HepG2 (cell line): ENCODE data around the gene MAB21L4. TPM values are rescaled to one million over a fixed set of nuclear protein-coding genes. Genes with fewer than 3 reads are reported as not detected.

Source experiments
- ATAC-seq: fragments of 200-7000 bp; cut with Tn5 transposase; 3 replicates; pipeline ENCODE4 v1.9.1; 2020; ENCODE audit warnings: mild to moderate bottlenecking, moderate library complexity
- BruUV-seq: library from RNA; stranded (reverse); fragments of 400-500 nt; replicated peaks from 2 replicates; lab custom pipeline; 2021; lab: Mats Ljungman, UMichigan
- CTCF ChIA-PET: fragments of 300-600 bp; formaldehyde crosslinking; extraction: SDS; loops from one replicate; lab custom pipeline; 2021; ENCODE audit warnings: low total read pairs, inconsistent platforms, low intra/inter-chr PET ratio; lab: Yijun Ruan, JAX
- POLR2A ChIA-PET: fragments of 350-600 bp; sonication (Branson Sonifier 250); formaldehyde crosslinking; loops from one replicate; lab custom pipeline; 2020; ENCODE audit warnings: antibody characterized with exemption, inconsistent platforms; lab: Yijun Ruan, JAX
- DNase-seq: peaks from one replicate; pipeline ENCODE4 v3.0.0-alpha.2; 2015; ENCODE audit warnings: low spot score
- FAIRE-seq: peaks from 3 replicates; lab custom pipeline; 2011; peaks lifted over from hg19 to GRCh38; lab: Jason Lieb, UNC
- H2AFZ ChIP-seq: one replicate; pipeline ENCODE4 v1.6.1; 2011; ENCODE audit warnings: low read length, inconsistent platforms
- H3K27ac ChIP-seq: fragments of 300-600 bp; 3 replicates; pipeline ENCODE4 v1.8.0; 2011; ENCODE audit warnings: mixed run types, mild to moderate bottlenecking, mixed read lengths, low read length, inconsistent platforms; ENCODE audit not compliant: insufficient read depth; ENCODE audit errors: extremely low read length
- H3K27me3 ChIP-seq, 2 experiments: fragments of 200-600 bp in 1 of 2; 2 replicates in 1 of 2; 3 replicates in 1 of 2; pipeline versions ENCODE4 v1.6.0 to v1.8.0; 2011; ENCODE audit warnings: low read length in 2 of 2, mild to moderate bottlenecking in 2 of 2, moderate library complexity in 2 of 2, inconsistent platforms in 1 of 2; ENCODE audit not compliant: insufficient read depth in 2 of 2, control insufficient read depth in 1 of 2
- H3K36me3 ChIP-seq, 2 experiments: fragments of 200-600 bp in 1 of 2; replicated peaks in 1 of 2; 2 replicates in 1 of 2; 3 replicates in 1 of 2; pipeline versions ENCODE4 v1.5.1 to v1.8.0; 2011; ENCODE audit warnings: low read length in 2 of 2, inconsistent platforms in 1 of 2; ENCODE audit not compliant: insufficient read depth in 2 of 2, control insufficient read depth in 1 of 2
- H3K4me1 ChIP-seq: 2 replicates; pipeline ENCODE4 v1.5.1; 2012; ENCODE audit warnings: low read length, inconsistent platforms; ENCODE audit not compliant: insufficient read depth
- H3K4me2 ChIP-seq: 2 replicates; pipeline ENCODE4 v1.6.0; 2011; ENCODE audit warnings: low read depth, low read length, inconsistent platforms
- H3K4me3 ChIP-seq, 3 experiments: fragments of 200-600 bp in 1 of 3; sonication (generic), shearing (Covaris generic) in 1 of 3; replicated peaks in 1 of 3; 2 replicates each; pipeline ENCODE4 v1.5.1; 2011 to 2016; ENCODE audit warnings: low read length in 3 of 3, inconsistent platforms in 2 of 3, low read depth in 2 of 3, mild to moderate bottlenecking in 2 of 3, control low read depth in 1 of 3, mixed read lengths in 1 of 3; ENCODE audit not compliant: insufficient read depth in 1 of 3
- H3K79me2 ChIP-seq: one replicate; pipeline ENCODE4 v1.6.1; 2011; ENCODE audit warnings: low read length, inconsistent platforms; ENCODE audit not compliant: insufficient read depth
- H3K9ac ChIP-seq: 2 replicates; pipeline ENCODE4 v1.6.0; 2011; ENCODE audit warnings: mild to moderate bottlenecking, low read depth, low read length, inconsistent platforms; ENCODE audit not compliant: insufficient read depth
- H3K9me3 ChIP-seq: 2 replicates; pipeline ENCODE4 v1.5.1; 2012; ENCODE audit warnings: mild to moderate bottlenecking, low read length
- H4K20me1 ChIP-seq: 2 replicates; pipeline ENCODE4 v1.6.0; 2011; ENCODE audit warnings: inconsistent platforms, mild to moderate bottlenecking, low read length, moderate library complexity; ENCODE audit not compliant: insufficient read depth
- ATF7 ChIP-seq, 2 experiments: fragments of 450-650 bp in 1 of 2; sonication (generic) in 1 of 2; formaldehyde crosslinking in 1 of 2; IDR thresholded peaks; 2 replicates each; pipeline versions ENCODE4 v1.4.0 to v1.6.1; 2016 to 2020; ENCODE audit warnings: antibody characterized with exemption in 1 of 2, mild to moderate bottlenecking in 1 of 2, missing genetic modification reagents in 1 of 2
- JUNB ChIP-seq: sonication (generic); formaldehyde crosslinking; IDR thresholded peaks from 2 replicates; pipeline ENCODE4 v1.8.0; 2022; ENCODE audit warnings: missing genetic modification reagents, mild to moderate bottlenecking, borderline replicate concordance
- KDM5B ChIP-seq: sonication (generic); formaldehyde crosslinking; IDR thresholded peaks from 2 replicates; pipeline ENCODE4 v1.4.0; 2020; ENCODE audit warnings: missing genetic modification reagents, mild to moderate bottlenecking, borderline replicate concordance
- MTA3 ChIP-seq: sonication (generic); formaldehyde crosslinking; IDR thresholded peaks from 2 replicates; pipeline ENCODE4 v1.4.0; 2020; ENCODE audit warnings: missing genetic modification reagents
- MTF1 ChIP-seq: sonication (generic); formaldehyde crosslinking; IDR thresholded peaks from 2 replicates; pipeline ENCODE4 v1.5.0; 2020; ENCODE audit warnings: missing genetic modification reagents
- NFYC ChIP-seq: IDR thresholded peaks from 2 replicates; pipeline ENCODE4 v1.6.1; 2016; ENCODE audit warnings: missing genetic modification reagents, missing compliant biosample characterization
- NR2F6 ChIP-seq, 2 experiments: IDR thresholded peaks; 2 replicates each; pipeline ENCODE4 v1.6.1; 2016; ENCODE audit warnings: antibody characterized with exemption in 1 of 2, mild to moderate bottlenecking in 1 of 2
- PBX3 ChIP-seq: sonication (generic); formaldehyde crosslinking; IDR thresholded peaks from 2 replicates; pipeline ENCODE4 v1.8.1; 2023; ENCODE audit warnings: missing genetic modification reagents, inconsistent platforms, borderline replicate concordance
- RXRA ChIP-seq: sonication (generic); formaldehyde crosslinking; IDR thresholded peaks from 2 replicates; pipeline ENCODE4 v1.5.1; 2020; ENCODE audit warnings: missing genetic modification reagents
- RXRB ChIP-seq: IDR thresholded peaks from 2 replicates; pipeline ENCODE4 v1.6.1; 2016; ENCODE audit warnings: borderline replicate concordance, missing genetic modification reagents, missing compliant biosample characterization
- YY1 ChIP-seq: IDR thresholded peaks from 2 replicates; pipeline ENCODE4 v1.6.1; 2011; ENCODE audit warnings: low read length, low read depth, moderate library complexity, mild to moderate bottlenecking; ENCODE audit not compliant: insufficient read depth, insufficient replicate concordance
- ZBTB49 ChIP-seq: sonication (generic); formaldehyde crosslinking; IDR thresholded peaks from 2 replicates; pipeline ENCODE4 v1.4.0; 2020; ENCODE audit warnings: missing genetic modification reagents, borderline replicate concordance
- ZKSCAN8 ChIP-seq: IDR thresholded peaks from 2 replicates; pipeline ENCODE4 v1.6.1; 2016; ENCODE audit warnings: borderline replicate concordance, missing genetic modification reagents, missing compliant biosample characterization
- ZNF33A ChIP-seq: sonication (generic); formaldehyde crosslinking; IDR thresholded peaks from 2 replicates; pipeline ENCODE4 v1.5.1; 2020; ENCODE audit warnings: missing genetic modification reagents, mild to moderate bottlenecking, moderate library complexity, borderline replicate concordance
- ZNF564 ChIP-seq: sonication (generic); formaldehyde crosslinking; IDR thresholded peaks from 2 replicates; pipeline ENCODE4 v1.8.1; 2023; ENCODE audit warnings: mild to moderate bottlenecking, missing genetic modification reagents
- ZNF703 ChIP-seq: sonication (generic); formaldehyde crosslinking; IDR thresholded peaks from 2 replicates; pipeline ENCODE4 v1.5.1; 2020; ENCODE audit warnings: missing genetic modification reagents, mild to moderate bottlenecking, moderate library complexity, borderline replicate concordance
- ZNF737 ChIP-seq: sonication (generic); formaldehyde crosslinking; IDR thresholded peaks from 2 replicates; pipeline ENCODE4 v1.5.0; 2020; ENCODE audit warnings: missing genetic modification reagents, mild to moderate bottlenecking, borderline replicate concordance
- ZSCAN29 ChIP-seq: sonication (generic); formaldehyde crosslinking; conservative IDR thresholded peaks from 2 replicates; pipeline ENCODE4 v1.4.0; 2020; ENCODE audit warnings: mild to moderate bottlenecking, missing genetic modification reagents
- WGBS: methylation state at CpG from one replicate; pipeline ENCODE4 v1.1.6; 2017; ENCODE audit warnings: low lambda C conversion rate; 5-methylcytosine and 5-hydroxymethylcytosine counted together
- in situ Hi-C: cut with HindIII; loops from 2 replicates; pipeline ENCODE4 v1.10.0; 2017; ENCODE audit warnings: low pct_unique_long_range_greater_than_20kb; ENCODE audit not compliant: extremely low pct_ligation_motif_present
- intact Hi-C: fragments of 100-400 bp; cut with micrococcal nuclease; formaldehyde crosslinking; loops from one replicate; pipeline ENCODE4 v1.10.0; 2022; ENCODE audit not compliant: unreplicated experiment
- polyA plus RNA-seq, 8 experiments: library from polyadenylated mRNA; depleted of rRNA in 3 of 8; stranded (reverse) in 7 of 8; unstranded in 1 of 8; fragments of >200 nt; fragmentation: Illumina TruSeq in 4 of 8; extraction: Trizol in 4 of 8; gene quantifications; 2 replicates each; pipeline versions ENCODE4 v1.2.1 to v1.2.3, GENCODE V29; 2011 to 2016; ENCODE audit warnings: low read depth in 4 of 8, missing spikeins in 1 of 8, mixed read lengths in 1 of 8; ENCODE audit not compliant: insufficient read depth in 1 of 8
- total RNA-seq, 5 experiments: library from RNA; depleted of rRNA; stranded (reverse); fragments of >200 nt; fragmentation: Illumina TruSeq; extraction: Trizol; gene quantifications; 2 replicates each; pipeline ENCODE4 v1.2.3, GENCODE V29; 2016; ENCODE audit warnings: low read depth in 1 of 5
- TF ChIP-seq, protein P1 (sequence below): IDR thresholded peaks from 2 replicates; pipeline ENCODE4 v1.6.1; 2016; ENCODE audit warnings: missing genetic modification reagents, missing compliant biosample characterization

MAB21L4 gene
- total and polyA plus RNA-seq, 2 of the 13 experiments (the other 11 are each of a cell fraction or from before 2014, with no cell fraction given), result 3.0 to 14.0 TPM

DNA sequence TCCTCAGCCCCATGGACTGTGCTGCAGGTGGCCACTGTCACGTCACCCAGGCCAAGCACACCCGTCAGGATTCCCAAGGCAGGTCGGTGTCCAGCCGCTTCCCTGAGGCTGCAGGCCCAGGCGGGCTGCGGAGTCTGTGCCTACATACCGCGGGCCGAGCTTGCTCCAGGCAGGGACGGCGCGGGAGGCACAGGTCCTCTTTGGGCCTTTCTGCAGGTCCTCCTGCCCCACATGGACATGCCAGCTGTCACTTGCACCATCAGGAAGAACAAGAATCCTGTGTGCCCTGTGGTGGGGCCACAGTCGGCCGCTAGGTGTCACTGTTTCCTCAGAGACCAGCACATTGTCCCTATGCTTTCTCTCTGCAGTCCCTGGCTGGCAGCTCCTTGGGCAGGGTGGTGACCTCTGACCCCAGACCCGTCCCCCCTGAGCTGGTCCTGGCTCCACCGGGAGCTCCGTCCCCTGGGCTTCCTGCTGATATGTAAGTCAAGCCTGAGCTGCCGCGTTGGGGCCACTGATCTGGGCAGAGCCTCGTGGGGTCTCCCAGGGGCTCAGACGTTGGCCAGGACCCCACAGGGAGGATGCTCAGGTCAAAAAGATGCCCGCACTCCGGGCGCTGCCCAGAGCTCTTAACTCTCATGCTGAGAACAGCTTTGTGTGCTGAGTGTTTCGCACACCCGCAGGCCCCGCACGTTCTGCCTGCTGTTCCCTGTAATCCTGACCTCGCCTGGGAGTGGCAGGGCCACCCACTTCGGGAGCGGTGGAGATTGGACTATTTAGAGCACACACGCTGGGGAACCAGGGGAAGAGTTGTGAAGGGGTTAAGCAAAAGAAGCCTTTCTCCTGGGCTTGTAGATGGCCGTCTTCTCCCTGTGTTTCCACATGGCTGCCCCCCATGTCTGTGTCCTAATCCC lies 44.6 kb downstream of the MAB21L4 start:
- WGBS, result 21% methylated on average over 25 of the region's 33 CpGs
- Histone ChIP-seq H3K27ac (no peak overlapping the region), H3K27me3 (peaks cover 3 to 39% of the 10 kb centered on the region in 2 experiments; a peak in 4 of 5 replicates), H3K4me1 (peaks cover 14% of the 10 kb centered on the region), H2AFZ (no peak overlapping the region), H3K79me2 (no peaks in the 10 kb centered on the region), H3K36me3 (no peaks in the 10 kb centered on the region), H4K20me1 (no peaks in the 10 kb centered on the region), H3K9me3 (no peaks in the 10 kb centered on the region), H3K4me3 (no peak overlapping the region; a peak in 1 of 6 replicates), H3K9ac (no peak overlapping the region), H3K4me2 (no peak overlapping the region; the same call in 1 of the 2 replicates)
- intact Hi-C loops (loop anchor here (1.0 to 10.0 kb wide), 3 partner anchors 47 to 373 kb away; no protein-coding TSS in a partner anchor), in situ Hi-C loops (loop anchor here (25.0 kb wide), 1 partner anchor 786 kb away; the partner anchor contains the start of genes ATG4B and THAP4)
- CTCF ChIA-PET, result interaction anchor here (0.7 to 1.9 kb wide), 7 partner anchors 12 to 808 kb away, joined by 3 to 19 read pairs (median 4); no protein-coding TSS in a partner anchor
- BruUV-seq, result no TSS peak
- DNase-seq (peak; percentile 75), FAIRE-seq (peak; percentile 98), ATAC-seq (peak; percentile 93)
- POLR2A ChIA-PET, result interaction anchor here (1.9 kb wide), 1 partner anchor 23 kb away, joined by 4 read pairs; no protein-coding TSS in a partner anchor
- TF ChIP-seq MTF1 (CRISPR knock-in tag), result no peak
- TF ChIP-seq KDM5B (CRISPR knock-in tag), result 0 out of 2 replicates have a peak, but pooled peaks have one; percentile 25
- no peak for TF ChIP-seq ZNF564
- peak; percentile 51 for TF ChIP-seq YY1
- no peak for TF ChIP-seq NFYC (CRISPR knock-in tag)
- TF ChIP-seq ZNF33A (CRISPR knock-in tag), result no peak
- no peak for TF ChIP-seq JUNB (CRISPR knock-in tag)
- TF ChIP-seq, protein P1, sequence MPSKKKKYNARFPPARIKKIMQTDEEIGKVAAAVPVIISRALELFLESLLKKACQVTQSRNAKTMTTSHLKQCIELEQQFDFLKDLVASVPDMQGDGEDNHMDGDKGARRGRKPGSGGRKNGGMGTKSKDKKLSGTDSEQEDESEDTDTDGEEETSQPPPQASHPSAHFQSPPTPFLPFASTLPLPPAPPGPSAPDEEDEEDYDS (CRISPR knock-in tag), result no peak; the same call in 1 of the 2 replicates
- TF ChIP-seq ZKSCAN8, result 0 out of 2 replicates have a peak, but pooled peaks have one; percentile 36
- TF ChIP-seq ZBTB49 (CRISPR knock-in tag), result no peak
- no peak for TF ChIP-seq ZNF703 (CRISPR knock-in tag)
- TF ChIP-seq ZSCAN29 (CRISPR knock-in tag), result no peak
- no peak for TF ChIP-seq ATF7 (IDR thresholded peaks at IDR 0.05)
- TF ChIP-seq ATF7 (CRISPR knock-in tag; IDR thresholded peaks at IDR 0.05), result no peak
- TF ChIP-seq MTA3 (CRISPR knock-in tag), result no peak
- peak; percentile 82 for TF ChIP-seq RXRA (CRISPR knock-in tag)
- peak; percentile 63; the same call in 1 of the 2 replicates for TF ChIP-seq RXRB
- no peak for TF ChIP-seq PBX3 (CRISPR knock-in tag)
- TF ChIP-seq NR2F6 (IDR thresholded peaks at IDR 0.05), result peak; percentile 93
- peak; percentile 93 for TF ChIP-seq NR2F6 (CRISPR knock-in tag; IDR thresholded peaks at IDR 0.05)
- no peak for TF ChIP-seq ZNF737 (CRISPR knock-in tag)
